Cerebellar nuclear complex (tissue), 1 donor: ENCODE results near the gene APC2.
"Not testable (repeated sequence)": the region's sequence is repeated elsewhere in the genome, so short reads cannot be mapped to it uniquely, and the experiment has no call there.

Experiments
- DNase-seq, 2 experiments: peaks; one replicate each; lab custom pipeline; 2025; lab: John Stamatoyannopoulos, UW

Gene APC2

GRCh38 chr19:1495799-1496713 is 46.1 kb downstream of the APC2 start:
- no peak for DNase-seq

- DNase-seq = no peak
Measured at GRCh38 chr19:1496714-1497577, 47.0 kb downstream of the APC2 start.

- DNase-seq = no peak
Measured at GRCh38 chr19:1497578-1498235, 47.8 kb downstream of the APC2 start.

GRCh38 chr19:1499231-1499630 is 49.3 kb downstream of the APC2 start:
- DNase-seq = not testable (repeated sequence)

GRCh38 chr19:1501200-1501595 is 51.3 kb downstream of the APC2 start:
- no peak for DNase-seq

GRCh38 chr19:1502433-1503088 is 52.6 kb downstream of the APC2 start:
- DNase-seq = no peak

GRCh38 chr19:1503089-1503924 is 53.4 kb downstream of the APC2 start:
- no peak for DNase-seq

- no peak for DNase-seq
Measured at GRCh38 chr19:1503925-1504773, 54.2 kb downstream of the APC2 start.

- no peak for DNase-seq
Measured at GRCh38 chr19:1505012-1505411, 55.1 kb downstream of the APC2 start.

GRCh38 chr19:1505991-1506881 is 56.3 kb downstream of the APC2 start:
- DNase-seq = no peak

- no peak for DNase-seq
Measured at GRCh38 chr19:1507192-1507660, 57.3 kb downstream of the APC2 start.

GRCh38 chr19:1507763-1508506 is 58.0 kb downstream of the APC2 start:
- peak; percentile 17 to 77 for DNase-seq

GRCh38 chr19:1508507-1508856 is 58.6 kb downstream of the APC2 start:
- DNase-seq = no peak

GRCh38 chr19:1509602-1510441 is 59.9 kb downstream of the APC2 start:
- DNase-seq = no peak

GRCh38 chr19:1510442-1510806 is 60.5 kb downstream of the APC2 start:
- no peak for DNase-seq

- DNase-seq = no peak
Measured at GRCh38 chr19:1510807-1511206, 60.9 kb downstream of the APC2 start.
